Ishikawa (cell line): ENCODE data around the gene HOXC11.

Experiments
- CEBPB ChIP-seq: IDR thresholded peaks from 2 replicates; pipeline ENCODE4 v1.6.1; 2012
- CREB1 ChIP-seq: IDR thresholded peaks from 2 replicates; pipeline ENCODE4 v1.6.1; 2012; ENCODE audit warnings: low read depth
- EGR1 ChIP-seq: IDR thresholded peaks from 2 replicates; pipeline ENCODE4 v1.6.1; 2012
- EP300 ChIP-seq: IDR thresholded peaks from 2 replicates; pipeline ENCODE4 v1.6.1; 2012; ENCODE audit warnings: borderline replicate concordance
- FOXM1 ChIP-seq: IDR thresholded peaks from 2 replicates; pipeline ENCODE4 v1.6.1; 2012; ENCODE audit warnings: low read depth, borderline replicate concordance
- MAX ChIP-seq: IDR thresholded peaks from 2 replicates; pipeline ENCODE4 v1.6.1; 2012
- NFIC ChIP-seq: IDR thresholded peaks from 2 replicates; pipeline ENCODE4 v1.6.1; 2012
- REST ChIP-seq: IDR thresholded peaks from 2 replicates; pipeline ENCODE4 v1.6.1; 2012; ENCODE audit warnings: low read depth, mild to moderate bottlenecking
- TCF12 ChIP-seq: IDR thresholded peaks from 2 replicates; pipeline ENCODE4 v1.6.1; 2012; ENCODE audit warnings: low read depth
- TEAD4 ChIP-seq: IDR thresholded peaks from 2 replicates; pipeline ENCODE4 v1.6.1; 2012
- YY1 ChIP-seq: IDR thresholded peaks from 2 replicates; pipeline ENCODE4 v1.6.1; 2012; ENCODE audit warnings: low read depth
- ZBTB7A ChIP-seq: IDR thresholded peaks from 2 replicates; pipeline ENCODE4 v1.6.1; 2012; ENCODE audit warnings: low read depth
- TF ChIP-seq, protein P1 (sequence below): IDR thresholded peaks from 2 replicates; pipeline ENCODE4 v1.6.1; 2012

HOXC11 gene

GRCh38 chr12:54020591-54021405, 47.9 kb downstream of the HOXC11 start:
- TF ChIP-seq EP300, result no peak
- no peak for TF ChIP-seq ZBTB7A

DNA sequence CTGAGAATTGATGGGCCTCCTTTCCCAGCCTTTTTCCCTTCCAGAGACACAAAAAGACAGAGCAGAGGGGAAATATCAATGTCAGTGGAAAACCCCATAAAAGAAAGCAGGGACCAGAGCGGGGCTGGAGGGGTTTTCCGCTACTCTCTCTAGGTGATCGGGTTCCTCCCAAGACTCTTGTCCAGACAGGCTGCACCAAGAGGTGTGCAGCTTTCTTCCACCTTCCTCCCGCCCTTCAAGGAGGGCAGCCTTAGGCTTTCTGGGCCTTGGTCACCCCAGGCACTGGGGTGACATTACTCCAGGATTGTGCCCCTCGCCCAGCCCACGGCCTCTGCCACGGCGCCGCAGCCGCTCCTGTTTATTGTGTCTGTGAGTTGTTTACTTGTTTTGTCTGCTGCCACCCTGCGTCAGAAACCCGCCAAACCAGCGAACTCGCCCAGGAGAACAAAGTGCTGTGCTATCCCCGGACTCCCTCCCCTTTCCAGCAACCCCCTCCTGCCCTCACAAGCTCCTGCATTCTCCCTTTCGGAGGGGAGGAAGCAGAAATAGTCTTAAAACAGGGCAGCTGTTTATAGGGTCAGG, 48.6 kb downstream of the HOXC11 start:
- TF ChIP-seq TEAD4, result no peak
- TF ChIP-seq ZBTB7A, result no peak
- no peak for TF ChIP-seq YY1
- TF ChIP-seq NFIC, result no peak
- TF ChIP-seq, protein P1, sequence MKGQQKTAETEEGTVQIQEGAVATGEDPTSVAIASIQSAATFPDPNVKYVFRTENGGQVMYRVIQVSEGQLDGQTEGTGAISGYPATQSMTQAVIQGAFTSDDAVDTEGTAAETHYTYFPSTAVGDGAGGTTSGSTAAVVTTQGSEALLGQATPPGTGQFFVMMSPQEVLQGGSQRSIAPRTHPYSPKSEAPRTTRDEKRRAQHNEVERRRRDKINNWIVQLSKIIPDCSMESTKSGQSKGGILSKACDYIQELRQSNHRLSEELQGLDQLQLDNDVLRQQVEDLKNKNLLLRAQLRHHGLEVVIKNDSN, result no peak
- TF ChIP-seq REST, result no peak
- TF ChIP-seq CREB1, result no peak
- no peak for TF ChIP-seq TCF12
- no peak for TF ChIP-seq MAX
- no peak for TF ChIP-seq EGR1
- TF ChIP-seq FOXM1, result no peak
- TF ChIP-seq CEBPB, result no peak

GRCh38 chr12:54022960-54023884, 50.3 kb downstream of the HOXC11 start:
- TF ChIP-seq TEAD4, result no peak
- no peak for TF ChIP-seq REST

DNA sequence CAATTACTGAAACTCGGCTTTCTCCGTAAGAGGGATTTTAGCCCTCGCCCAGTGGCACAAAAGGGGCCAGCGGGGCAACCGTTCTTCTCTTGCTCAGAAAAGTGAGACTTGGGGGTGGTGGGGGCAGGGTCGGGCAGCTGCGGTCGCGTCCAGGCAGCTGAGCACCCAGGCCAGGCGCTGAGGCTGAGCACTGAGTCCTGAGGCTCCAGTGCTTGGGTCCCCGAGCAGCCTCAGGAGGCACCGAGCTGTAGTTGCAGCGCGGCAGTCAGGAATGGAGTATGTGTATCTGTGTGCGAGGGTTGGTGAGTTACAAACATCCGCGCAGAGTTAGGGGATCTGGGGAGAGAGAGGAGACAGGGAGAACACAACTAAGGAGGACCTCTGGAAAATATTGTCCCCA, 51.2 kb downstream of the HOXC11 start:
- TF ChIP-seq NFIC (no peak), FOXM1 (no peak), EP300 (no peak), REST (no peak), ZBTB7A (no peak), CEBPB (no peak), TEAD4 (no peak), EGR1 (no peak), TCF12 (no peak), MAX (no peak)
